Right renal cortex interstitium (tissue), 3 donors: ENCODE results near the gene TNFAIP8. TPM values are rescaled to one million over a fixed set of nuclear protein-coding genes. Genes with fewer than 3 reads are reported as not detected.
"Not testable (repeated sequence)": the region's sequence is repeated elsewhere in the genome, so short reads cannot be mapped to it uniquely, and the experiment has no call there.

Experiments
- DNase-seq, 3 donors: peaks; one replicate each; pipeline ENCODE4 v3.0.0-alpha.2; 2013; ENCODE audit warnings: low read depth in 3 of 3, low spot score in 2 of 3
- polyA plus RNA-seq, 3 donors: library from polyadenylated mRNA; unstranded; fragments of 120-200 nt; gene quantifications; one replicate each; pipeline ENCODE4 v1.2.1, GENCODE V29; 2013; ENCODE audit not compliant: insufficient read length in 3 of 3

TNFAIP8 gene
- polyA plus RNA-seq, 3 donors, result 24.0 to 29.9 (median 28.3) TPM

- DNase-seq, result no peak
These were observed 56.7 kb downstream of the TNFAIP8 start for GRCh38 chr5:119412279-119413227.

- not testable (repeated sequence) for DNase-seq
These were observed 58.4 kb downstream of the TNFAIP8 start for GRCh38 chr5:119414124-119414734.

- no peak for DNase-seq
These were observed 62.2 kb downstream of the TNFAIP8 start for GRCh38 chr5:119417891-119418605.

GRCh38 chr5:119418606-119419100 lies 62.8 kb downstream of the TNFAIP8 start:
- DNase-seq, result no peak

GRCh38 chr5:119420169-119420568 lies 64.3 kb downstream of the TNFAIP8 start:
- DNase-seq, result no peak

- DNase-seq, result no peak
These were observed 70.2 kb downstream of the TNFAIP8 start for GRCh38 chr5:119426057-119426456.

- no peak for DNase-seq
These were observed 71.2 kb downstream of the TNFAIP8 start for GRCh38 chr5:119427060-119427459.

GRCh38 chr5:119427596-119427995 lies 71.8 kb downstream of the TNFAIP8 start:
- not testable (repeated sequence) for DNase-seq

- not testable (repeated sequence) for DNase-seq
These were observed 72.3 kb downstream of the TNFAIP8 start for GRCh38 chr5:119428166-119428565.

- not testable (repeated sequence) for DNase-seq
These were observed 72.8 kb downstream of the TNFAIP8 start for GRCh38 chr5:119428574-119428973.

GRCh38 chr5:119432674-119433237 lies 76.9 kb downstream of the TNFAIP8 start:
- DNase-seq, result not testable (repeated sequence)

- no peak for DNase-seq
These were observed 79.8 kb downstream of the TNFAIP8 start for GRCh38 chr5:119435436-119436132.

GRCh38 chr5:119437785-119438586 lies 82.2 kb downstream of the TNFAIP8 start:
- not testable (repeated sequence) for DNase-seq

- not testable (repeated sequence) for DNase-seq
These were observed 82.7 kb downstream of the TNFAIP8 start for GRCh38 chr5:119438587-119438917.

GRCh38 chr5:119439140-119439631 lies 83.4 kb downstream of the TNFAIP8 start:
- DNase-seq, result no peak

- not testable (repeated sequence) for DNase-seq
These were observed 83.8 kb downstream of the TNFAIP8 start for GRCh38 chr5:119439632-119440031.

- DNase-seq, result not testable (repeated sequence)
These were observed 88.8 kb downstream of the TNFAIP8 start for GRCh38 chr5:119444643-119445042.

GRCh38 chr5:119445544-119445943 lies 89.7 kb downstream of the TNFAIP8 start:
- DNase-seq, result no peak
